K562 (cell line): ENCODE results near the gene RNH1. TPM values are rescaled to one million over a fixed set of nuclear protein-coding genes. Genes with fewer than 3 reads are reported as not detected.

Experiments used
- ATAC-seq: fragments of 200-7000 bp; cut with Tn5 transposase; 3 replicates; pipeline ENCODE4 v1.9.1; 2020; ENCODE audit warnings: moderate library complexity
- BruUV-seq: library from RNA; stranded (reverse); fragments of 400-500 nt; replicated peaks from 2 replicates; lab custom pipeline; 2021; lab: Mats Ljungman, UMichigan
- CTCF ChIA-PET: fragments of 300-600 bp; formaldehyde crosslinking; extraction: SDS; loops from one replicate; lab custom pipeline; 2021; ENCODE audit warnings: low intra/inter-chr PET ratio; lab: Yijun Ruan, JAX
- POLR2A ChIA-PET: fragments of 300-600, 350-650 bp; sonication (Branson Sonifier 250); formaldehyde crosslinking; extraction: SDS; loops from one replicate; lab custom pipeline; 2021; ENCODE audit warnings: antibody characterized with exemption, inconsistent platforms; lab: Yijun Ruan, JAX
- DNase-seq, 4 experiments: peaks; one replicate each; pipeline versions ENCODE4 v3.0.0 to v3.0.0-alpha.2; 2011 to 2018; ENCODE audit warnings: low spot score in 3 of 4, mixed read lengths in 3 of 4; ENCODE audit errors: extremely low read depth in 1 of 4
- FAIRE-seq: peaks from 2 replicates; lab custom pipeline; 2011; peaks lifted over from hg19 to GRCh38; lab: Jason Lieb, UNC
- H2AFZ ChIP-seq: 2 replicates; pipeline ENCODE4 v1.6.0; 2011; ENCODE audit warnings: low read depth, low read length, control low read depth, inconsistent platforms
- H3K27ac ChIP-seq: fragments of 200-600 bp; 3 replicates; pipeline ENCODE4 v1.8.0; 2011; ENCODE audit warnings: low read depth, mild to moderate bottlenecking, control low read depth, inconsistent platforms, low read length, moderate library complexity, mixed read lengths; ENCODE audit errors: extremely low read depth
- H3K27me3 ChIP-seq, 2 experiments: fragments of 300-600 bp in 1 of 2; 2 replicates in 1 of 2; 3 replicates in 1 of 2; pipeline versions ENCODE4 v1.6.0 to v1.8.0; 2011; ENCODE audit warnings: inconsistent platforms in 2 of 2, low read length in 2 of 2, mild to moderate bottlenecking in 1 of 2, mixed read lengths in 1 of 2, moderate library complexity in 1 of 2; ENCODE audit not compliant: control insufficient read depth in 2 of 2, insufficient read depth in 2 of 2
- H3K36me3 ChIP-seq: fragments of 300-600 bp; 3 replicates; pipeline ENCODE4 v1.8.0; 2011; ENCODE audit warnings: mild to moderate bottlenecking, low read length, inconsistent platforms; ENCODE audit not compliant: control insufficient read depth, insufficient read depth
- H3K4me1 ChIP-seq, 2 experiments: fragments of 200-600 bp in 1 of 2; replicated peaks in 1 of 2; 2 replicates in 1 of 2; 3 replicates in 1 of 2; pipeline versions ENCODE4 v1.5.1 to v1.8.0; 2011; ENCODE audit warnings: inconsistent platforms in 2 of 2, low read length in 2 of 2, mild to moderate bottlenecking in 1 of 2, mixed read lengths in 1 of 2, moderate library complexity in 1 of 2; ENCODE audit not compliant: control insufficient read depth in 2 of 2, insufficient read depth in 2 of 2
- H3K4me2 ChIP-seq: 2 replicates; pipeline ENCODE4 v1.6.1; 2011; ENCODE audit warnings: low read length, control low read depth, inconsistent platforms, mixed read lengths; ENCODE audit not compliant: insufficient read depth
- H3K4me3 ChIP-seq: fragments of 200-600 bp; sonication (generic), shearing (Covaris generic); 2 replicates; pipeline ENCODE4 v1.5.1; 2016; ENCODE audit warnings: control low read depth, inconsistent platforms
- H3K79me2 ChIP-seq: fragments of 200-600 bp; 3 replicates; pipeline ENCODE4 v1.8.0; 2011; ENCODE audit warnings: low read length, inconsistent platforms; ENCODE audit not compliant: control insufficient read depth, insufficient read depth
- H3K9ac ChIP-seq, 2 experiments: 2 replicates each; pipeline versions ENCODE4 v1.6.0 to v1.6.1; 2011; ENCODE audit warnings: low read depth in 2 of 2, low read length in 2 of 2, control low read depth in 1 of 2, inconsistent platforms in 1 of 2, mild to moderate bottlenecking in 1 of 2, mixed read lengths in 1 of 2; ENCODE audit not compliant: insufficient read depth in 1 of 2
- H3K9me1 ChIP-seq: one replicate; pipeline ENCODE4 v1.6.0; 2011; ENCODE audit warnings: inconsistent platforms, mild to moderate bottlenecking, low read length, moderate library complexity; ENCODE audit not compliant: control insufficient read depth, insufficient read depth
- H3K9me3 ChIP-seq: replicated peaks from 2 replicates; pipeline ENCODE4 v1.5.1; 2011; ENCODE audit warnings: low read depth, low read length, inconsistent platforms; ENCODE audit not compliant: control insufficient read depth, insufficient read depth
- H4K20me1 ChIP-seq: replicated peaks from 2 replicates; pipeline ENCODE4 v1.6.1; 2011; ENCODE audit warnings: low read length, inconsistent platforms, mixed read lengths; ENCODE audit not compliant: control insufficient read depth, insufficient read depth
- POLR2A ChIP-seq: fragments of 450-650 bp; conservative IDR thresholded peaks from 2 replicates; pipeline ENCODE4 v1.6.1; 2016
- POLR2G ChIP-seq: fragments of 200-400 bp; formaldehyde crosslinking; IDR thresholded peaks from 2 replicates; pipeline ENCODE4 v1.6.1; 2017; ENCODE audit warnings: low read depth, mild to moderate bottlenecking, antibody characterized with exemption, low read length, moderate library complexity
- RBFOX2 ChIP-seq: fragments of 200-400 bp; formaldehyde crosslinking; IDR thresholded peaks from 2 replicates; pipeline ENCODE4 v1.6.1; 2017; ENCODE audit warnings: low read depth, mild to moderate bottlenecking, low read length, moderate library complexity
- SUPT5H ChIP-seq: fragments of 450-650 bp; IDR thresholded peaks from 2 replicates; pipeline ENCODE4 v1.6.1; 2016
- TOE1 ChIP-seq, 2 experiments: fragments of 450-650 bp in 1 of 2; sonication (generic) in 1 of 2; formaldehyde crosslinking in 1 of 2; IDR thresholded peaks; 2 replicates each; pipeline versions ENCODE4 v1.7.1 to v1.8.0; 2016 to 2022; ENCODE audit warnings: borderline replicate concordance in 2 of 2, mild to moderate bottlenecking in 2 of 2, antibody characterized with exemption in 1 of 2, inconsistent platforms in 1 of 2, low read depth in 1 of 2, missing genetic modification reagents in 1 of 2, moderate library complexity in 1 of 2
- WGBS: fragments of 100-300 bp; shearing (Covaris generic); methylation state at CpG from one replicate; pipeline ENCODE4 v1.1.6; 2016; ENCODE audit warnings: low coverage, mixed read lengths; ENCODE audit not compliant: insufficient coverage; ENCODE audit errors: missing lambda C conversion rate; 5-methylcytosine and 5-hydroxymethylcytosine counted together
- in situ Hi-C: fragments of 300-500 bp; cut with MboI; formaldehyde crosslinking; loops from 4 replicates; pipeline ENCODE4 v1.15.0; 2018; ENCODE audit warnings: inconsistent platforms, mixed read lengths
- intact Hi-C: fragments of 100-400 bp; cut with micrococcal nuclease; formaldehyde crosslinking; loops from 2 replicates; pipeline ENCODE4 v1.14.2; 2022
- polyA plus RNA-seq, 8 experiments: library from polyadenylated mRNA; depleted of rRNA in 4 of 8; stranded (reverse) in 5 of 8; unstranded in 3 of 8; fragments of >200 nt; fragmentation: Nextera tagmentation in 2 of 8; fragmentation: Illumina TruSeq in 1 of 8; extraction: Ambion mirVana in 2 of 8; extraction: Trizol in 1 of 8; gene quantifications; 2 replicates each; pipeline versions ENCODE4 v1.2.1 to v1.2.3, GENCODE V29; 2011 to 2014; ENCODE audit warnings: inconsistent platforms in 1 of 8, missing spikeins in 1 of 8
- total RNA-seq, 7 experiments: library from RNA; depleted of rRNA in 6 of 7; stranded (reverse); fragments of >200 nt in 6 of 7; fragmentation: Illumina TruSeq in 2 of 7; extraction: Trizol in 2 of 7; gene quantifications; 2 replicates each; pipeline versions ENCODE4 v1.2.1 to v1.2.3, GENCODE V29; 2011 to 2021; ENCODE audit warnings: low replicate concordance in 1 of 7

RNH1 gene
- total and polyA plus RNA-seq, 9 of the 15 experiments (the other 6 are each of a cell fraction or from before 2014, with no cell fraction given): 2.5 to 160 (median 44.3) TPM

GRCh38 chr11:529728-530411, 22.8 kb upstream of the RNH1 start:
- no TSS peak for BruUV-seq
- Histone ChIP-seq H3K27me3 (no peaks in the 10 kb centered on the region), H3K36me3 (peaks cover 35% of the 10 kb centered on the region; the same call in 1 of the 3 replicates), H2AFZ (no peak overlapping the region), H3K4me1 (peaks cover 5 to 68% of the 10 kb centered on the region in 2 experiments; a peak in 4 of 5 replicates), H3K27ac (no peak overlapping the region), H3K9me3 (no peaks in the 10 kb centered on the region), H3K9me1 (no peaks in the 10 kb centered on the region), H3K4me3 (no peak overlapping the region), H3K9ac (peak overlapping the region in 1 of 2 experiments; percentile 23; a peak in 2 of 4 replicates), H3K79me2 (peaks cover 16% of the 10 kb centered on the region), H3K4me2 (no peak overlapping the region), H4K20me1 (0 out of 2 replicates have a peak, but pooled peaks cover 4% of the 10 kb centered on the region)
- in situ Hi-C loops: no loop called here
- CTCF ChIA-PET: no interaction called here
- ATAC-seq (no peak), FAIRE-seq (no peak), DNase-seq (no peak)
- 0 out of 2 replicates have a peak, but pooled peaks have one; percentile 30 for TF ChIP-seq SUPT5H
- peak; percentile 52; the same call in 1 of the 2 replicates for TF ChIP-seq POLR2G
- TF ChIP-seq POLR2A: 0 out of 2 replicates have a peak, but pooled peaks have one; percentile 26
- TF ChIP-seq RBFOX2: peak; percentile 26; the same call in 1 of the 2 replicates
- TF ChIP-seq TOE1 (IDR thresholded peaks at IDR 0.05; ENCODE audit: borderline replicate concordance): no peak
- no peak for TF ChIP-seq TOE1 (CRISPR knock-in tag; IDR thresholded peaks at IDR 0.05; ENCODE audit: borderline replicate concordance, low read depth)
- WGBS: 91% methylated on average over 14 of the region's 18 CpGs
- POLR2A ChIA-PET: no interaction called here
- intact Hi-C loops: no loop called here
